GM21723 (cell line): ENCODE measurements around the gene PCNX2.

ENCODE experiments used
- ATAC-seq: cut with Tn5 transposase; IDR thresholded peaks from one replicate; pipeline ENCODE4 v1.9.1; 2021; ENCODE audit warnings: mild to moderate bottlenecking, moderate library complexity; ENCODE audit not compliant: unreplicated experiment

PCNX2 gene

DNA sequence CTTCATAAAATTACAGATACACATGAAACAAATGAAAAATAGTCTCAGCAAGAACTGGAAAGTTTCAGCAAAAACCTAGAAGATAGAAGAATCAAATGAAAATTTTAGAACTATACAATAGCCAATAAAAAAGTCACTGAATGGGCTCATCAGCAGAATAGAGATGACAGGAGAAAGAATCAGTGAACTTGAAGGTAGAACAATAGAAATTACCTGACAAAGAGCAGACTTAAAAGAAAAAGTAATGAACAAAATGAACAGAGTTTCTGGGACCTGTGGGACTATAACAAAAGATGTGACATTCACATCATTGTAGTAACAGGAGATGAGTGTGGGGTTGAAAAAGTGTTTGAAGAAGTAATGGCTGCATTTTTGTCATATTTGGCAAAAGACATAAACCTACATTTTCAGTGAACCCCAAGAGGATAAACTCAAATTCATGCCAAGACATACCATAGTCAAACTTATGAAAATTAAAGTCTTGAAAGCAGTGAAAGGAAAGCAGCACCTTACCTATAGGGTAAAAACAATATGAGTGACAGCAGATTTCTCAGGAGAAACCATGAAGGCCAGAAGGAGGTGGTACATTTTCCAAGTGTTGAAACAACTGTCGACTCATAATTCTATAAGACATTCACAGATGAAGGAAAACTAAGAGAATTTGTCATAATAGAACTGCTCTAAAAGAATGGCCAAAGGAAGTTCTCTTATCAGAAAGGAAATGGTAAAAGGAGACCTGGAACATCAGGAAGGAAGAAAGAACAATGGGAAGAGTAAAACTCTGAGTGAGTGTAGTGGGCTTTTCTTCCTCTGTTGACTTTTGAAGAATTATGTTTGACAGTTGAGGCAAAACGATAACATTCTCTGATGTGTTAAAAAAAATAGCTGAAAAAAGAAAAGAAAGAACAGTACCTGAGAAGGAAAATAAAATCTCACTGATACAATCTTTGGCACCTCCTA is 321.6 kb downstream of the PCNX2 start:
- ATAC-seq: no peak

DNA sequence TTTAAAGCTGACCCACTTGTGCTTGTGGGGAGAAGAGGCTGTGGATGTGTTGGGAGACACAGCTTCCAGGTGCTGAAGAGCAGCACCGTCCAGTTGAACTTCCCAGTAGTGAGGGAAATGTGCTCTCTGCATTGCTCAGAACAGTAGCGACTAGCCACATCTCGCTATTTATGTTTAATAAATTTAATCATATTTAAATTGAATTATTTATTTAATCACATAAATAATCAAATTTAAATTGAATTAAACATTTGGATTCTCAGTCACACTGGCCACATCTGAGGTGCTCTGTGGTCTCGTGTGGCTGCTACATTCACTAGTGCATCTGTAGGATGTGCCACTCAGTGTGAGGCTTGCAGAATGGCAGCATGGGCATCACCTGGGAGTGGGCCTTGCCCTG is 325.0 kb downstream of the PCNX2 start:
- no peak for ATAC-seq

DNA sequence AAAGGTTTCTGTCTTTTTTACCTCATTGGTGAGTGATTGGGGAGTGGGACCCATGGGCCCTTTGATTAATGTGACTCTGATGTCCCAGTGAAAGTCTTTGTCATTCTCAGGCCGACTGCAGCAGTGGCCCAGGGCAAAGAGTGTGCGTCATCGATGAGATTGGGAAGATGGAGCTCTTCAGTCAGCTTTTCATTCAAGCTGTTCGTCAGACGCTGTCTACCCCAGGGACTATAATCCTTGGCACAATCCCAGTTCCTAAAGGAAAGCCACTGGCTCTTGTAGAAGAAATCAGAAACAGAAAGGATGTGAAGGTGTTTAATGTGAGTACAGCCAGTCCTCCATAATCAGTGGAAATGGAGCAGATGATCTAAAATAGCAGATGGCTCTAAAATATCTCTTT is 325.7 kb downstream of the PCNX2 start:
- ATAC-seq: no peak

DNA sequence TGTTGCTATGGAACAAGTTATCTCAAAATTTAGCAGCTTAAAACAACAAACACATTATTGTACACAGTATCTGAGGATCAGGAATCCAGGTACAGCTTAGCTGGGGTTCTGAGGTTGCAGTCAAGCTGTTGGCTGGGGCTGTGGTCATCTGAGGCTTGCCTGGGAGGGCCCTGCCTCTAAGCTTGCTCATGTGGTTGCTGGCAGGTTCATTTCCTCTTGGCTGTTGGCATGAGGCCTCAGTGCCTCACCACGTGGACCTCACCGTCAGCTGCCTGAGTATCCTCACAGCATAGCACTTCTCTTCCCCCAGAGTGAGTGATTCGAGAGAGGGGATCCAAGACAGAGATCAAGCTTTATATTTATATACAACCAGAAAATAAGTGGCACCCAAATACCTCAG is 326.6 kb downstream of the PCNX2 start:
- no peak for ATAC-seq

DNA sequence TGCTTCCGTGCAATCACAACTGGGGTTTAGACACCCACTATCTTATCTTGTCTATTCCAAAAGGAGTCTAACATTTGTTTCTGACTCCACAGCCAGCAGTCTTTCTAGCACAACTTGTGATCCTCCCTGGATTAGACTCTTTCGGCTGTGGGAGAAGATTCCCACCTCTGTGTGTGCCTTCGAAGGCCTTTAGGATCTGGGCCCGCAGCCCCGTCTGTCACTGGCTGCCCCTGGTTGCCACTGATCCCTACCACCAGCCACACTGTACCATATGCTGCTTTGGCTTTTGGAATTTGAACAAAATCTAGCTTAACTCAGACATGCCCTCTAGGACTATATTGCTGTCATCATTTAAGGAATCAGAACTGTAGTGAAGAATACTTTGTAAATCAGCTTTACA is 327.1 kb downstream of the PCNX2 start:
- ATAC-seq: no peak

DNA sequence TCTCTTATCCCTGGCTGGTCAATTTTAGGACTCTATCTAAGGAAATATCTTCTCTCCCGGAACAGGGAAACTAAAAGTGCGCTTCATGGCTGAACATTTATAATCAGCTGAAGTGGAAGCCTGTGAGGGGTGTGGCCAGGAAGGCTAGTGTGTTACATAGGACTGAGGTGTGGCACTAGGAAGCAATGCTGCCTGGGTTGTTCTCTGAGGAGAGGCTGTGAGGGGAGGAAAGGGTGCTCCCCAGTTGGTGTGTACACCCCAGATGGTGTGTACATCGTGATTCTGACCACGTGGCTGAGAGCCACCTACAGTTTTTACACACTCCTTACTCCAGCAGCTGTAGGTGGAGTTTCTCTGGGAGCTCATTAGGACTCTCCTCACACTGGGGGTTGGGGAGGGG is 328.9 kb downstream of the PCNX2 start:
- no peak for ATAC-seq

DNA sequence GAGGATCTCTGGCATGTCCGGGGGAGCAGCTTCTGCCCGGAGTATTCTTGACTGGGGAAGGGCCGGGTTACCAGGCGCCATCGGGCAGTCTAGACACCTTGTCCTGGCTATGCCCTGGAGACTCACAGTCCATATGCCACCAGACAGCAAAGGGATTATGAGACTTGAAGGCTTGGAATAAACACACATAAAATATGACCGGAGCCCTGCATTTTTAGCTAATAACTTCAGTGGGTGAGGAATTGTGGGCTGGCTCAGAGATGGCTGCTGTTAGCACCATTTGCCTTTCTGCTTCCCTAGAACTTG is 329.7 kb downstream of the PCNX2 start:
- ATAC-seq: no peak

DNA sequence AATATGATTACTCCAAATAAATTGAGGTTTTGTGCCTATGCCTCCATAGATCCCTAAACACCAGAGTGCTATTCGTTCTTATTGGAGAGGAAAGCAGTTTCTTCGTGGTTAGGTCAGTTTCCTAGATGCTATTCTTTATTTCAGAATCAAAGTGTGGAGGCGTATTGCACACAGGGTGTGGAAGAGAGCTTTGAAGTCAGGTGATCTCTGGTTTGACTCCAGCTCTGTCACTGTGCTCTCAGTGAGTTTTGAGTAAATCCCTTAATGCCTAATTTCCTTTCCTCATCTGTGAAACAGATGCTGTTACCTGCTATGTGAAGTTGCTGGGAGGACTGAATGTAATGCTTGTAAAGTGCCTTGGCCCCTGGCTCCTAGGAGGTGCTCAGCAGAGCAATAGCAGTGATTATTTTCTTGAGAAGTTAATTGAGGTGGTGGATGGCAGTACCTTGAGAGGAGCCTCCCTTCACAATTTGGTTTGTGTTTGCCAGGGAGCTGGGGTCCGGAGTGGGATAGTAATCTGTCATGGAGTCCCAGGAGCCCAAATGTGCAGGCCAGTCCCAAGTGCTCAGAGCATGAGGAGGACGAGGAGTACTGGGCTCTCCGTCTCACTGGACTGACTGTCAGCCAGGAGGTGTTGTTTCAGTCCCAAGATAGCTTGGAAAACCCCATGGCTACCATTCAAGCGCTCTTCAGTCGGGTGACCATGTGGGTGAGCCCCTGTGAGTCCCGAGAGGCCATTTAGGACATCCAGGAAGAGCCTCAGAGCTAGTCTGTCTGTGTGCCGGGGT is 330.2 kb downstream of the PCNX2 start:
- ATAC-seq: peak; percentile 57

DNA sequence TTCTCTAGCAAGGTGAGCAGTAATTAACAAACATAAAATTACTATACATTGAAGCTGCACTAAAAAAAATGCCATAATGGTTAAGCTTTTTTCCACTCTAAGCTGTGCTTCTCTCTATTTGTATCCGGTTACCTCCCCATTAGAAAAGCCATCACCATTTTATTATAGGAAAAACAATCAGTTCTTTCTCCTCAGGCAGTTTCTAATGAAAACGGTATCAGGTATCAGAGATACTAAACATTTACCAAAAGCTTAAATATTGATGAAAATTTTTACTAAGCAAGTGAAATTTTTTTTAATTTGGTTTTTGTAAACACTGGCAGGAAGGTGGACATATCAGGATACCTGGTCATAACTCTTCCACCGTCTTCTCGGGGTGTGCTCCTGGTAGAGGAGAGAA is 330.9 kb downstream of the PCNX2 start:
- no peak for ATAC-seq

DNA sequence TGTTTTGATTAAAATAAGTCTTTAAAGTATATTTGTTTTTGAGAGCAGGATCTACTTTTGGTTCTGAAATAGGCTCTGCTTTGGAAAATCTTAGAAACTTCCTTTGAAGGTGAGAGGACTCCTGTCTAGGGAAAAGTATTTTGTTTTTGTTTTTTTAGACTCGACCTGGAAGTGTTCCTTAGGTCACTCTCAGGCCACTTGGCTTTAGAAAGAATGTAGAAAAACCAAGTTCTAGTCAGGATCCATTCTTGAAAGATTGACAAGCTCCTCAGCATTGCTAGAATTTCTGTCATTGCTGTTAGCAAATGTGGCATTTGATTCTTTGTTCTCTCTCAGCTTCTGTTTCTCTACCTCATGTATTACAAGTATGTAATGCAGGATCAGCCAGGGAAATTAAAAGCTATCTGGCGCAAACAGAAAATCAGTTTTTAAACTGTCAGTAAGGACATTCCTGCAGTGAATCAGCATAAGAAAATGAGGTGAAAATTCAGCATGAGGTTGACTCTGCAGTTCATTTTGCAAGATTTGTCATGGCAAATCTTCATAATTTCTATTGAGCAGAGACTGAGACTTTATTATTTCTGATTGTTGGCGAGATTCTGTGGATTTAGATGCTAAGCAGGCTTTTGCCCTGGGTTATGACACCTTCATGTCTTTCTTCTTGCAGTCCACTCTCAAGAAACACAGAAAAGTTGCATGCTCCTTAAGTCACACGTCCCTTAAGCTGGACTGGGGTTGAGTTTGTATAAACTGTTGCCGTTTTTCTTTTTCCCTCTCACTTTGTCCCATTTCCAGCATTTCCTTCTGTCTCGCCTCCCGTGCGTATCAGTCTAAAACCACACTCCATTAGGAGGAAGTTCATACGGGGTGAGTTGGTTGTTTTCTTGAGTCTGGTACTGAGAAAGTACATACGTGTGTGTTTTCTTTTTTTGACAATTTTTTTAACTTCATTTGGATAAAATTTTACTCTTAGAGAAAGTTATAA is 332.5 kb downstream of the PCNX2 start:
- ATAC-seq: no peak

DNA sequence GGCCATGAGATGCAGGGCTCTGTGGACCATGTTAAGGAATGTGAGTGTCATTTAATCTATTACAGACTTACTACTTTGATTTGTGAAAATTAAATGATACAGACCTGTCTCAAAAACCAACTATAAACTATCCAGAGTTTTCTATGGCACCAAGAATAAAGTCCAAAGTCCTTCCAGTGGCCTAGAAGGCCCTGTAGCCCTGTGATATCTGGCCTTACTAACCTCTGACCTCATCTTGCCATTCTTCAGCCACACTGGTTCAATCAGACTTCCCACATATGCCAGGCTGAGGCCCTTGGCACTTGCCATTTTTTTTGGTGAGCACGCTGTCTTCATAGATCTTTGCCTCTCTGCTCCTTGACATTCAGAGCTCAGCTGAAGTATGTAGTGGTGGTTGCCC is 337.5 kb downstream of the PCNX2 start:
- no peak for ATAC-seq

DNA sequence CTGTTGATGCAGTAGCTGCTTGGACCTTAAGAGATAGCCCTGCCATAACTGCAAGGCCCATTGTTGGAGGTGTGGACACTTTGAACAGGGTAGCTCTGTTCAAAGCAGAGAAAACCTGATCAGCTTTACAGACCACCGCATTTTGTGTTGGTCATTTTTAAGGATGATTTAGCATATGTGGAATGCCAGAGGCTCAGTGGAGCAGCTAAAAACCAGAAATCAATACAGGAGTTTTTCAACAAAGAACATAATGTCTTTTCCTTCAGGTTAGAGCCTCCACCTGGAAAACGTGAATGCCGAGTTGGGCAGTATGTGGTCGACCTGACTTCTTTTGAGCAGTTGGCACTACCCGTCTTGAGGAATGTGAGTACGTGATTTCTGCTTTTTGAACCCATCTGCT is 339.4 kb downstream of the PCNX2 start:
- ATAC-seq: no peak

DNA sequence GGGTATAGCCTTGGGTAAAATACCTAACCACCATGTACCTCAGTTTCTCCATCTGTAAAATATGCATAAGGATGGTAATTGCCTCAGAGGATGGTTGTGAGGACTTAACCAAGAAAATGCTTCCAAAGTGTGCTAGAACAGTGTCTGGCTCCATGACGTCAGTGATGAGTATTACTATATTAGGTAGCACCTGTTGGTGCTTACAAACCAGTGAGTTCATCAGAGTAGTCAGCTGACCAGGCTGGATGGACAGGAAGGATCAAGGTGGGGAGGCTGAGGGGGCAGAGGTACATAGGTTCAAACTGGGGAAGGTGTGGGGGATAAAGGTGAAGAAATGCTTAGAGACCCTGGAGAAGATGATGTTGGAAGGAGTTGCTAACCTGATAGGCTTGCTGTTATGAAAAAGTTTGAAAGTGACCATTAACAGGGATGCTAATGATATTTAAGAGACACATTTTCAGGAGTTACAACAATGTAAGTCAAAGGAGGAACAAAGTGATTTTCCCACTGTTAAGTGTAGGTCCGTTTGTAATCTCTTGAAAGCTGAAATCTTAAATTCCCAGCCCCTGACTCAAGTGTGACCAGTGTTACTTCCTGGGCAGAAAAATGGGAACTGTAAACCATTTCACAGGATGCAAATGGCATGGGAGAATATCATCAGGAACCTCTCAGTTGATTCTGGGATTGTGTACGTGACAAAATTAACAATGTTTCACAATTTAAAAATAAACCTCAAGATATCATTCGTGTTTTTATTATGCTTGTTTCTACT is 340.7 kb downstream of the PCNX2 start:
- ATAC-seq: no peak

DNA sequence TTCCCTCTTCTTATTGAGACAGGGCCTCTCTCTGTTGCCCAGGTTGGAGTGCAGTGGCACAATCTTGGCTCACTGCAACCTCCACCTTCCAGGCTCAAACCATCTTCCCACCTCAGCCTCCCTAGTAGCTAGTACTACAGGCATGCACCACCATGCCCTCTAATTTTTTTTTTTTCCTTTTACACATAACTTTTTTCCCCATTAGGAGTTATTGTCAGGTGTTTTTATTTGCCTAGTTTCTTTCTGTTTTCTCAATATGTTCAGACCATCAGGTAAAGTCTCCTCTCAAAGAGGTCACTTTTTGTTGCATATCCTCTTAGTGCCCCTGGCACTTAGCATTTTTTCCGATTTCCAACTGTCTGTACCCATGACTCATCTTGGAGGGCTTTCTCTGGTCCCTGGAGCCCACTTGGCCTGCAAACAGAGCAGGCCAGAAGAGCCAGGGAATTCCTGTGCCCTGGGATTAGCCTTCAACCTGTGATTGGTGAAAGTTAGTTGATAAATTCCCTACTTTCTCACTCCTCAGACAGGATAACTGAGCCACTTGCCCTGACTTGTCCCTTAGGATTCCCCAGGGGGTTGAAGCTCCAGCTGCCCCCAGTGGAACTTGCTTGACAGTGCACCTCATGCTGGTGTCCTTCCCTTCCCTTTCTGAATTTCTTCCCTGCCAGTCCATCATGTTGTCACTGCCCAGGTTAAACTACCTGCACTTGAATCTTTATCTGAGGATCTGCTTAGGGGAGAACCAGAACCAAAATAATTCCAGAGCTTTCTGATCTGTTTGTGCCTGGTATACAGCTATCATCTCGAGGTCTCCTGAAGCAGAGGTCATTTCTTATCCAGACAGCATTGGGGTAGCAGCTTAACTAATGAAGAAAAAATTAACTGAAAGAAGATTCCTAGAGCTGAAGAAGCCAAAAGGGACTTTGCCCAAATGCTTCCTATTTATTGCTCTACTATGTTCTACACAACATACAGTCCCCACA is 342.7 kb downstream of the PCNX2 start:
- peak; percentile 57 for ATAC-seq

DNA sequence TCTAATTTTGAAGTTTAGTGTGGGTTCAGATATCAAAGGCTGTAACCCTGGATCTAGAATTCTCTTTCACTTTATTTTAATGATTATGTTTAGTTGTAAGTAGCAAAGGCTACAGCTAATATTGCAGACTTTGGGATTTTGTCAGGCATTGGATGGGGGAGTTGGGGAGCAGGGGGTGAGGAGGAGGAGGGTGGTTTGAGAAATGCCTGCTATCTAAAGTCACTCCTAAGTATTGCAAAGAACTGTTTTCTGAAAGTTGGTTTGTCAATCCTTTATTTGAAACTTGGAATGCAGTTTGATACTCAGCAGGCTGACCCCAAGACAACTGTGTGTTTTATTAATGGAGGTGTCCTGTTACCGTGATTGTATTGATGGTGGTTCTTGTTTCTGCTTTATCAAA is 343.9 kb downstream of the PCNX2 start:
- ATAC-seq: no peak

DNA sequence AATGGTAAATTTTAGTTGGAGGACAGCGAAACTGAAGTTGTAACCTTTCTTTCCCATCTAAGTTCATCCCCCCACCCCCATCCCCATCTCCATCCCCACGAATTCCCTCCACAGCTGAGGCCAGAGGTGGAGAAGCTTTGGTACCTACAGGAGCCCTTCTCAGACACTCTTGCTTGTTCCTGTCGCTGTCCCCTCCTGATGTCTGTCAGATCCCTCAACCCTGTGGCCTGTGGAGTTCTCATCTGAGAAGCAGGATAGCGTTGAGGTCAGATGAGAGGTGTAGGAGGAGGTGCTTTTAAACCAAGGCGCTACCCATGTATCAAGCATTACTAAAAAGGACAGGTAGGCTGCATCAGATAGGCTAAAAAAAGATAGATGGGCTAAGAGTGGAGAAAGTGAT is 344.3 kb downstream of the PCNX2 start:
- ATAC-seq: peak; percentile 30

DNA sequence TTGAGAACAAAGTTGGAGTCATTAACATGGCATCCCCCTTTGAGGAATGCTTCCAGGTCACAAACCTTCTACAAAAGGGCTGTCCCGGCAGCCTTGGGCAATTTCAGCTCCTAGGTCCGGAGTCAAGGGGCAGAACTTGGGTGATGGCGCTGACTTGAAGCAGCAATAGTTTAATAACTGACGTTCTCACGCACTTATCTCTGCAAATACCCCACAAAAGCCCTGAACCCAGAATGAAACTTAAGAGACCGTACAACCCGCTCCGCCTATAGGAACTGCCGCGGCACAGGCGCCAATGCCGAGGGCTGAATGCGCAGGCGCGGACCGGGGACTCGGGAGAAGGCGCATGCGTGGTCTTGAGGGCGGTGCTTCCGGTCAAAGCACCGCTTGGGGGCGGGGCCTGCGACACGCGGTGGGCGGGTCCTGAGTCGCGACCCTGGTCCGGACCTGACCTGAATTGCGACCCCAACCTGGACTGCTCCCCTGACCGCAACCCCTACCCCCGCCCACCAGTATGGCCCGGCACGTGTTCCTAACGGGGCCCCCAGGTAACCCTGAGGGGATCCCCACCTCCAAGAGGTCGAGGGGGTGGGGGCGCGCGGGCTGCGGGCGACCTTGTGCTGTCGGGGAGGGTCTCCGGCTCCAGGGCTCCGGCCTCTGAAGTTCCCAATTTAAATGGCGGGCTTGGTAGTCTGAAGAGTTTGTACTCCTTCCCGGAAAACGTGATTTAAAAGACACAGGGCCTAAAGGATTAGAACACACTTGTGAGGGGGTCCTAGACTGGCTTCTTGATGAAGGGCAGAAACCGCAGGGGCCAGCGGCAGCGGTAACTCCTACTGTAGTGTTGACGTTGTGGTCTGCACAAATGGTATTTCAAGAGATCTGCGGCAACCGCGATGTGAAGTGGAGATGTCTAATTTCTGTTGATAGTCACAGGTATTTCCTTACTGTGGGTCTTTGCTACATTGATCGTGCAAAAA is 345.0 kb downstream of the PCNX2 start, which contains the start of gene NTPCR:
Gene NTPCR (plus strand): TSS at position 415 of the 980 bp plus-strand sequence. CDS start 100 bp downstream, at position 515.
- ATAC-seq: peak; percentile 85
